GM10266 (cell line): ENCODE measurements around the gene NUTM2E.
"Not testable (repeated sequence)": the region's sequence is repeated elsewhere in the genome, so short reads cannot be mapped to it uniquely, and the experiment has no call there.

Source experiments
- DNase-seq: peaks from one replicate; pipeline ENCODE4 v3.0.0; 2012; ENCODE audit errors: extremely low spot score
- CTCF ChIP-seq: IDR thresholded peaks from 2 replicates; pipeline ENCODE4 v1.5.1; 2012; ENCODE audit warnings: mild to moderate bottlenecking, low read depth; ENCODE audit not compliant: control insufficient read depth, insufficient read depth; ENCODE audit errors: missing control alignments

Gene NUTM2E

GRCh38 chr10:79826496-79827215 is at the start of gene NUTM2E:
TSS of gene NUTM2E (plus strand) at chr10:79826739. CDS start at chr10:79841741, 15,002 bp downstream.
- peak; percentile 20 for DNase-seq

DNA sequence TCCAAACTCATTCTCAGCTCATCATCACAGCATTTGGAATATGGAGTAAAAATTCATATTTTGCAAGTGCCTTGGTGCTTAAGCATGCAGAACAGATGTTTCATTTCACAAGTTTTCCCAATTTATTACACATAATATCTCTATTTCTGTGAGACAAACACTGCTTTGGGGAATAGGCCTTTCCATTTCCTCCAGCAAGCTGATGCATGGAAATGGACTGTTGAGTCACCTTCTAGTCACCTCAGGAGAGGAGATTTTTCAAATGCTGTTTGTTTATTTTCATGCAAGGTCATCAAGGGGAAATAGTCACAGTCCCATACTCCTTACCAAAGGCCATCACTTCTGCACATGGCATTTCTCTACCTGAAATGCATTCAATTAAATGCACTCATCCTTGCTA is 48.5 kb upstream of the NUTM2E start:
- DNase-seq = not testable (repeated sequence)

DNA sequence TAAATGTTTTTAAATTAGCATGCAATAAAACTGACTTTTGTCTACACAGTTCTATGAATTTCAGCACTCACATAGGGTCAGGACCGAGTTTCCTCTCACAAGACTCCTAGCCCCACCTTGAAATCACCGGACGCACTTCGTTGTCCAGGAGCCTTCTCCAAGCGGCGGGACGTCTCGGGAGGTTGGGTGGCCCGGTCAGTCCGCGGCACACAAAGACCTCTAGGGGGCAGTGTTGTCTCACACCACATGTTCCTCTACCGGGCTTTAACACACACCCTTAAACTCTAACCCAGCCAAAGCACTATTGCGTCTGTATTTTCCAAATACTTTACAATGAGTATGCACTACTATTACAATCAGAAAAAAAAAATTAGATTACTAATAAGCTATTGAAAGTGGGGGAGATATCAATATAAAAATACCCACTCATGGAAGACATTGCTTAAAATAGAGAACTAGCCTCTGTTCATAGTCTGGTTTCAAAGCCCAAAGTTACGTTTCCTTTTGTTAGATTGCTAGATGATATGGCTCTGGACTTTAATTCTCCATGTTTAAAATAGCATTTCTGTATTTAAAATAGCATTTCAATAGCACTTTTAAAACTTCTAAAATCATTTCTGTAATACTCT is 47.1 kb upstream of the NUTM2E start:
- peak; percentile 4 for DNase-seq
- TF ChIP-seq CTCF = peak; percentile 45

GRCh38 chr10:79779992-79780391 is 46.5 kb upstream of the NUTM2E start:
- DNase-seq = not testable (repeated sequence)

- not testable (repeated sequence) for DNase-seq
Observed at GRCh38 chr10:79781584-79781983, 45.0 kb upstream of the NUTM2E start.

DNA sequence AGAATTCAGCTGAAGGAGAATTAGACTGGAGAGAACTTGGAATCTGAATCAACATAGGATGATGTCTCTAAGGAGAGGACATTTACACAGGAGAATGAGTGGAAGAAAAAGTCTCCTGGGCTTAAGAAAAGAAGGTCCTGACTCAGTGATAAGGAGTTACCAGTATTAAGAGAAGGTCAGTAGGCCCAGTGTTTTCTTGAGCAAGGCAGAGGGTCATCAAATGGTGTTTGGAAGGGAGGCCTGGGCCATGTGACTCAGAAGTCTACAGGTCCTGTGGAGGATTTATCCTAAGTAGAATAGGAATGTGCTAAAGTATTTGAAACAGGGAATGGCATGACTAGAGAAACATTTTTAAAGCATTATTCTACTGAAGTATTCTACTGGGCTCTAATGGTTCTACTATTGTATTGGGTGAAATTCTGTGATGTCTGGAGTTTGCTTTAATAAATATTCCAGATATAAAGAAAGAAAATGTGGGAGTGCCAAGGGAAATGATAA is 39.0 kb upstream of the NUTM2E start:
- DNase-seq = not testable (repeated sequence)

GRCh38 chr10:79789351-79789750 is 37.2 kb upstream of the NUTM2E start:
- not testable (repeated sequence) for DNase-seq

DNA sequence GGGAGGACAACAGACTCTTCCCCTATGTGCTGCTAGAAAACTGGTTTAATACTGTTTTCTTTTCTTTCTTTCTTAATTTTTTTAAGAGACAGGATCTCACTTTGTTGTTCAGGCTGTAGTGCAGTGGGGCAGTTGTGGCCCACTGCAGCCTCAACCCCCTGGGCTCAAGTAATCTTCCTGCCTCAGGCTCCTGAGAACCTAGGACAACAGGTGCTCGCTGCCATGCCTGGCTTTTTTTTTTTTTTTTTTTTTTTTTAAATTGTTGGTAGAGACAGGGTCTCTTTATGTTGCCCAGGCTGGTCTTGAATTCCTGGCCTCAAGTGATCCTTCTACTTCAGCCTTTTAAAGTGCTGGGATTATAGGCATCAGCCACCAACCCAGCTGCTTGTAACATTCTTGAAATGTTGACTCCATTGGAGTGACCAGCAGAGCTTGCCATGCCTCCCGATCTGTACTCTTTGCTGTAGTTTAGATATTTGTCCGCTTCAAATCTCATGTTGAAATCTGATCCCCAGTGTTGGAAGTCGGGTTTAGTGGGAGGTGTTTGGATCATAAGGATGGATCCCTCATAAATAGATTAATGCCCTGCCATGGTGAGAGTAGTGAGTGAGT is 34.5 kb upstream of the NUTM2E start:
- not testable (repeated sequence) for DNase-seq

- DNase-seq = not testable (repeated sequence)
Observed at GRCh38 chr10:79799337-79799736, 27.2 kb upstream of the NUTM2E start.

DNA sequence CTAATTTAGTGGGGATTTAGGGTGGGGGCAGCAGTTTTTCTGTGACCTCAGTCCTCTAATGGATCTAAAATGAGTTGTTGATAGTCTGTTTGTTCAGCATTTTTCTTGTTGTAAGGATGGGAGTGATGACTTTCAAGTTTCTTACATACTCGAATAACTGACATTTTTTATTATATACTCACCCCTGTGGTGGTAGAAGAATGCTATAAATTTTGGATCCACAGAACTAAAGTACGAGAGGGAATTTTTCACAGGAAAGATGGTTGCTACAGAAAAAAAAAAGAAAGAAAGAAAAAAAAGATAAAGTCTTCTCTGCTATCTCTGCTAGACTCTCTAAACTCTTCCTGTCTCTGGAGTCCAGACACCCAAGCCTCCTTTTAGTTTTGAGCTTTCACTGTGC is 20.7 kb upstream of the NUTM2E start:
- not testable (repeated sequence) for DNase-seq

GRCh38 chr10:79811895-79812294 is 14.6 kb upstream of the NUTM2E start:
- DNase-seq = not testable (repeated sequence)

GRCh38 chr10:79816290-79816689 is 10.2 kb upstream of the NUTM2E start:
- not testable (repeated sequence) for DNase-seq

DNA sequence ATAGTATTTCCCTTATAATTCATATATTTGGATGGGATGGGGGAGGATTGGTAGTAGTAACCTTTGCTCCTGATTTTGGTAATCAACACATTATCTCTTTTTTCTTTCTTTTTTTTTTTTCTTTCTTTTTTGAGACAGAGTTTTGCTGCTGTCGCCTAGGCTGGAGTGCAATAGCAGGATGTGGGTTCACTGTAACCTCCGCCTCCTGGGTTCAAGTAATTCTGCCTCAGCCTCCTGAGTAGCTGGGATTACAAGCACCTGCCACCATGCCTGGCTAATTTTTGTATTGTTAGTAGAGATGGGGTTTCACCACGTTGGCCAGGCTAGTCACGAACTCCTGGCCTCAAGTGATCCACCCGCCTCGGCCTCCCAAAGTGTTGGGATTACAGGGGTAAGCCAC is 3.2 kb upstream of the NUTM2E start:
- not testable (repeated sequence) for DNase-seq

DNA sequence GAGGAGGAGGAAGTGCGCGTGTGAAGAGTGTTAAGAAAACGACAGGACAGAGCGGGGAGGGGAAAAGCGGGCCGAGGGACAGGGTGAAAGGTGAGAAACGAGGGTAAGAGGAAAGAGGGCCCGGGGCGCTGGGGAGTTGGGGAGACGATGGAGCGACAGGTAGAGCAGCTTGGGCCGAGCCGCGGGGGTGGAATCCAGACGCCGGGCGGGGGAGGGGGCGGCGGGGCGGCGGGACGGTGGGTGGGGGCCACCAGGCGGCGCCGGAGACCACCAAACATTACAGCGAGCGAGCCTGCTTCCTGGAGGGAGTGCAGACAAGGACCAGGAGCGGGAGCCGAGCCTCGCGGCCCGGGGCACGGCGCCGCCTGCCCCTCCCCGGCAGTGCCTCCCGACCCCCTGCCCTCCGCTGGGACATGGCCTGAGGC is 940 bp upstream of the NUTM2E start:
- DNase-seq = not testable (repeated sequence)

GRCh38 chr10:79826131-79826495 is 426 bp upstream of the NUTM2E start:
- DNase-seq = not testable (repeated sequence)

DNA sequence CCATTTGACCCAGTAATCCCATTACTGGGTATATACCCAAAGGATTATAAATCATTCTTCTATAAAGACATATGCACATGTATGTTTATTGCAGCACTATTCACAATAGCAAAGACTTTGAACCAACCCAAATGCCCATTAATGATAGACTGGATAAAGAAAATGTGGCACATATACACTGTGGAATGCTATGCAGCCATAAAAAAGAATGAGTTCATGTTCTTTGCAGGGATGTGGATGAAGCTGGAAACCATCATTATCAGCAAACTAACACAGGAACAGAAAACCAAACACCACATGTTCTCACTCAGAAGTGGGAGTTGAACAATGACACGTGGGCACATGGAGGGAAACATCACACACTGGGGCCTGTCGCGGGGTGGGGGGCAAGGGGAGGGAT is 7.3 kb downstream of the NUTM2E start:
- DNase-seq = not testable (repeated sequence)

DNA sequence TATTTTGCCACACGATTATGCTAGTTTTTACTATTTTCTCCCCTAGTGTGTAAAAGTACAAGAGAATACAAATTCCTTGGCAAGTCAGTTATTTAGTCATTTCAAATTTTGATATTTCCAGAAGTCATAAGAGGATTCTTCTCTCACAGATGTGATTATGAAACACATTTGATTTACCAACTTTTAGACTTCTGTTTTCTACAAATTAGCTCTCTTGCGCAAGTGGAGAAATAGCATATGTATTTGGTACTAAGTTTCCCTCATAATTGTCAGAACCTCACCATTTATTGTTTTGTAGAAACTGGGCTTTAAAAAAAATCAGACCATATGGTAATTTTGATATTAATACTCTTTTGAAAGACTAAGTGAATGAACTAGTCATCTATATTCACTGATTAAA is 9.4 kb downstream of the NUTM2E start:
- not testable (repeated sequence) for DNase-seq

- not testable (repeated sequence) for DNase-seq
Observed at GRCh38 chr10:79836891-79837290, 10.4 kb downstream of the NUTM2E start.

- DNase-seq = not testable (repeated sequence)
Observed at GRCh38 chr10:79838441-79838840, 11.9 kb downstream of the NUTM2E start.

GRCh38 chr10:79853191-79853854 is 26.8 kb downstream of the NUTM2E start:
- not testable (repeated sequence) for DNase-seq
